ENCODE results near the gene SYTL4.

DNA sequence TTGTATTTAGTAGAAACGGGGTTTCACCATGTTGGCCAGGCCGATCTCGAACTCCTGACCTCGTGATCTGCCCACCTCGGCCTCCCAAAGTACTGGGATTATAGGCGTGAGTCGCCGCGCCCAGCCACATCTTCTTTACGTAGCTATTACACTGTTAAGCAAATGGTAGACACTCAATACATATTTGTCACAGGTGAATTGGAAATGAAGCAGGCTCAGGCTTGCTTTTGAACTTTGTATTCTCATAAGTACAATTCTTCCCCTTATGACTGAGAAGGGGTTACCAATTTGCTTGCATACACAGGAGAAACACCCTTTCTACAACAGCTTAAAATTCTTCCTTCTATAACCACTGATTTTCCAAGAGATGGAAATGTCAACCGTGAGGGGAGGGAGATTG lies 88.7 kb downstream of the SYTL4 start:
- no peak for TF ChIP-seq CTCF (IDR thresholded peaks at IDR 0.05)
- no peak for TF ChIP-seq POLR2A (IDR thresholded peaks at IDR 0.05)

Data from esophagus squamous epithelium (tissue), 4 donors.